OCI-LY7 (cell line): ENCODE data around the gene TGFB1. TPM values are rescaled to one million over a fixed set of nuclear protein-coding genes. Genes with fewer than 3 reads are reported as not detected.

Experiments used
- BruUV-seq: library from RNA; stranded (reverse); fragments of 400-500 nt; replicated peaks from 2 replicates; lab custom pipeline; 2021; lab: Mats Ljungman, UMichigan
- CTCF ChIA-PET: fragments of 300-600 bp; sonication (Branson Sonifier 250); formaldehyde crosslinking; loops from one replicate; lab custom pipeline; 2022; ENCODE audit warnings: antibody characterized with exemption; ENCODE audit not compliant: unreplicated experiment; lab: Charles Lee
- POLR2A ChIA-PET: fragments of 300-600 bp; sonication (Branson Sonifier 250); formaldehyde crosslinking; loops from one replicate; lab custom pipeline; 2022; ENCODE audit warnings: antibody characterized with exemption; lab: Charles Lee
- DNase-seq: peaks from one replicate; pipeline ENCODE4 v3.0.0-alpha.2; 2015; ENCODE audit warnings: low spot score
- H2AFZ ChIP-seq: fragments of 200-600 bp; sonication (generic), shearing (Covaris generic); 2 replicates; pipeline ENCODE4 v1.6.1; 2014; ENCODE audit warnings: mild to moderate bottlenecking, antibody characterized with exemption, low read length, moderate library complexity
- H3K27ac ChIP-seq: fragments of 200-600 bp; sonication (generic); 2 replicates; pipeline ENCODE4 v1.5.1; 2014; ENCODE audit warnings: mixed run types, low read depth, mild to moderate bottlenecking, moderate library complexity, low read length, inconsistent platforms; ENCODE audit not compliant: poor library complexity, severe bottlenecking
- H3K36me3 ChIP-seq: fragments of 200-600 bp; sonication (generic); 2 replicates; pipeline ENCODE4 v1.6.1; 2014; ENCODE audit warnings: mild to moderate bottlenecking, antibody characterized with exemption, low read length, moderate library complexity, mixed read lengths; ENCODE audit not compliant: insufficient read depth
- H3K4me1 ChIP-seq: fragments of 200-600 bp; sonication (generic); 2 replicates; pipeline ENCODE4 v1.5.1; 2014; ENCODE audit warnings: mild to moderate bottlenecking, low read length; ENCODE audit not compliant: insufficient read depth, poor library complexity, severe bottlenecking
- H3K4me2 ChIP-seq: fragments of 200-600 bp; sonication (generic); 2 replicates; pipeline ENCODE4 v1.6.1; 2014; ENCODE audit warnings: mild to moderate bottlenecking, low read length
- H3K4me3 ChIP-seq: fragments of 200-600 bp; sonication (generic); 2 replicates; pipeline ENCODE4 v1.5.1; 2014; ENCODE audit warnings: mild to moderate bottlenecking, low read depth, low read length; ENCODE audit not compliant: poor library complexity, severe bottlenecking
- H3K79me2 ChIP-seq: fragments of 200-600 bp; sonication (generic); 2 replicates; pipeline ENCODE4 v1.6.1; 2016; ENCODE audit warnings: low read depth, mild to moderate bottlenecking, low read length, moderate library complexity, mixed read lengths; ENCODE audit not compliant: insufficient read depth
- H3K9me2 ChIP-seq: fragments of 200-600 bp; sonication (generic); 2 replicates; pipeline ENCODE4 v1.6.1; 2016; ENCODE audit warnings: mild to moderate bottlenecking, low read length, mixed read lengths; ENCODE audit not compliant: insufficient read depth
- H3K9me3 ChIP-seq: fragments of 200-600 bp; sonication (generic); 2 replicates; pipeline ENCODE4 v1.6.1; 2014; ENCODE audit warnings: mild to moderate bottlenecking, mixed run types, low read length, mixed read lengths
- H4K20me1 ChIP-seq: fragments of 200-600 bp; sonication (generic); 2 replicates; pipeline ENCODE4 v1.6.1; 2014; ENCODE audit warnings: mild to moderate bottlenecking, antibody characterized with exemption, low read length, moderate library complexity, mixed read lengths; ENCODE audit not compliant: insufficient read depth
- CTCF ChIP-seq: fragments of 200-600 bp; sonication (generic); conservative IDR thresholded peaks from 2 replicates; pipeline ENCODE4 v1.5.1; 2014; ENCODE audit warnings: mild to moderate bottlenecking, antibody characterized with exemption, low read length, moderate library complexity, mixed read lengths
- EZH2phosphoT487 ChIP-seq: fragments of 200-600 bp; sonication (generic); IDR thresholded peaks from 2 replicates; pipeline ENCODE4 v1.6.1; 2018; ENCODE audit warnings: low read depth, borderline replicate concordance, mild to moderate bottlenecking, mixed run types, antibody characterized with exemption, low read length, moderate library complexity, mixed read lengths
- intact Hi-C: fragments of 100-400 bp; cut with micrococcal nuclease; formaldehyde crosslinking; loops from one replicate; pipeline ENCODE4 v1.10.0; 2022; ENCODE audit not compliant: unreplicated experiment
- total RNA-seq, 2 experiments: library from RNA; depleted of rRNA in 1 of 2; stranded (reverse); fragments of >200 nt in 1 of 2; shearing (Covaris generic) in 1 of 2; gene quantifications; 2 replicates each; pipeline ENCODE4 v1.2.3, GENCODE V29; 2014 to 2022

The TGFB1 gene
- total RNA-seq, 2 experiments from 2014 or later: 15.5 to 88.8 TPM

- no peaks in the 10 kb centered on the region for H4K20me1 ChIP-seq
- peak overlapping the region; percentile 81 for H3K4me3 ChIP-seq
- peak overlapping the region; percentile 87 for H3K27ac ChIP-seq
- BruUV-seq: no TSS peak
- ChIA-PET CTCF (interaction anchor here (1.1 kb wide), 1 partner anchor 181 kb away, joined by 3 read pairs; no protein-coding TSS in a partner anchor), POLR2A (interaction anchor here (0.9 to 2.2 kb wide), 10 partner anchors 8 to 184 kb away, joined by 3 to 8 read pairs (median 4); no protein-coding TSS in a partner anchor)
- peaks cover 10% of the 10 kb centered on the region for H3K4me1 ChIP-seq
- H3K4me2 ChIP-seq: peak overlapping the region; percentile 91
- no peaks in the 10 kb centered on the region for H3K36me3 ChIP-seq
- H3K9me3 ChIP-seq: no peaks in the 10 kb centered on the region
- TF ChIP-seq EZH2phosphoT487 (no peak), CTCF (no peak)
- peak overlapping the region; percentile 64 for H2AFZ ChIP-seq
- peaks cover 16% of the 10 kb centered on the region; the same call in 1 of the 2 replicates for H3K79me2 ChIP-seq
- no peaks in the 10 kb centered on the region for H3K9me2 ChIP-seq
- intact Hi-C loops: no loop called here
- DNase-seq: no peak
These were observed 11.0 kb upstream of the TGFB1 start for GRCh38 chr19:41364524-41365391.

GRCh38 chr19:41363753-41364523 is 10.2 kb upstream of the TGFB1 start, which contains the start of gene B9D2:
B9D2 (minus strand) TSS chr19:41364149; CDS start chr19:41363519, 630 bp downstream.
- CTCF ChIA-PET: interaction anchor here (0.6 to 1.1 kb wide), 5 partner anchors 9 to 182 kb away, joined by 3 to 4 read pairs (median 3); no protein-coding TSS in a partner anchor

GRCh38 chr19:41363371-41363752 is 9.6 kb upstream of the TGFB1 start:
- DNase-seq: no peak
- TSS peak; percentile 77 for BruUV-seq
- intact Hi-C loops: no loop called here

More at GRCh38 chr19:41363753-41364523, 10.2 kb upstream of the TGFB1 start, which contains the start of gene B9D2:
- Histone ChIP-seq H3K27ac (peak within 1 kb of the TSS; percentile 87), H3K36me3 (no peaks in the 10 kb centered on the region), H3K9me2 (no peaks in the 10 kb centered on the region), H3K79me2 (peaks cover 16% of the 10 kb centered on the region; the same call in 1 of the 2 replicates), H3K4me1 (peaks cover 10% of the 10 kb centered on the region), H2AFZ (peak within 1 kb of the TSS; percentile 64), H4K20me1 (no peaks in the 10 kb centered on the region), H3K9me3 (no peaks in the 10 kb centered on the region), H3K4me2 (peak within 1 kb of the TSS; percentile 91), H3K4me3 (peak within 1 kb of the TSS; percentile 81)
- TF ChIP-seq EZH2phosphoT487: no peak
- POLR2A ChIA-PET: interaction anchor here (0.5 to 2.2 kb wide), 16 partner anchors 9 to 807 kb away, joined by 3 to 8 read pairs (median 4); partner anchors contain the start of gene HNRNPUL1
- intact Hi-C loops: no loop called here
- peak; percentile 99 for DNase-seq
- BruUV-seq: TSS peak; percentile 82

More at GRCh38 chr19:41363371-41363752, 9.6 kb upstream of the TGFB1 start:
- H3K9me3 ChIP-seq: no peaks in the 10 kb centered on the region
- peak overlapping the region; percentile 87 for H3K27ac ChIP-seq
- H3K4me1 ChIP-seq: peaks cover 10% of the 10 kb centered on the region
- no peaks in the 10 kb centered on the region for H3K9me2 ChIP-seq
- TF ChIP-seq CTCF (no peak), EZH2phosphoT487 (no peak)
- H3K79me2 ChIP-seq: peaks cover 16% of the 10 kb centered on the region; the same call in 1 of the 2 replicates
- peak overlapping the region; percentile 91 for H3K4me2 ChIP-seq
- H4K20me1 ChIP-seq: no peaks in the 10 kb centered on the region
- CTCF ChIA-PET: interaction anchor here (0.6 to 1.1 kb wide), 4 partner anchors 8 to 182 kb away, joined by 3 to 4 read pairs (median 4); no protein-coding TSS in a partner anchor
- peak overlapping the region; percentile 81 for H3K4me3 ChIP-seq
- POLR2A ChIA-PET: interaction anchor here (0.6 to 2.2 kb wide), 12 partner anchors 8 to 806 kb away, joined by 3 to 8 read pairs (median 4); partner anchors contain the start of gene HNRNPUL1
- H2AFZ ChIP-seq: peak overlapping the region; percentile 64
- H3K36me3 ChIP-seq: no peaks in the 10 kb centered on the region
